Hepatocyte (in vitro differentiated cells): ENCODE results near the gene APOL2.
"Not testable (repeated sequence)": the region's sequence is repeated elsewhere in the genome, so short reads cannot be mapped to it uniquely, and the experiment has no call there.

Experiments used
- EZH2 ChIP-seq: fragments of 200-600 bp; sonication (generic); IDR thresholded peaks from 2 replicates; pipeline ENCODE4 v1.6.1; 2016; ENCODE audit warnings: antibody characterized with exemption, mild to moderate bottlenecking, borderline replicate concordance
- EZH2phosphoT487 ChIP-seq: fragments of 200-600 bp; sonication (generic); IDR thresholded peaks from one replicate; pipeline ENCODE4 v1.6.1; 2018; ENCODE audit warnings: antibody characterized with exemption, mild to moderate bottlenecking, low read depth, moderate library complexity; ENCODE audit not compliant: unreplicated experiment, severe bottlenecking
- TF ChIP-seq, protein P1 (sequence below): fragments of 200-600 bp; sonication (generic); IDR thresholded peaks from 2 replicates; pipeline ENCODE4 v1.5.1; 2016; ENCODE audit warnings: antibody characterized with exemption, mild to moderate bottlenecking; ENCODE audit not compliant: poor library complexity

DNA sequence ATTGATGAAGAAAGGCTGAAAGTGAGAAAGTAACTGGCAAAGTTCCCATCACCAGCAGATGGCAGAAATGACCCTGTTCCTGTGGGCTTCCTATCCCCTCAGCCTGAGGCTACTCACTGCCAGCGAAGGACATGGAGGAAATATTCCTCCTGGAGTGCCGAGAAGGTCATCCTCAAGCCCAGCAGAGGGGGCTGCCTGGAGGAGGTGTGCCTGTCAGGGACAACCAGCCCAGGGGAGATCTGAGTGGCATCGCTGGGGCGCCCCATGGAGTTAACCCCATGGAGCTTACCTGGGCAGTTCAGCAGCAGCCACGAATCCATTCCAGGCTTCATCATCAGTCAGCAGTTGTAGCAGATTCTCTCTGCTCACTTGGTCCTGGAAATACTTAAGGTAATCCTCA lies 8.3 kb downstream of the APOL2 start:
- TF ChIP-seq, protein P1, sequence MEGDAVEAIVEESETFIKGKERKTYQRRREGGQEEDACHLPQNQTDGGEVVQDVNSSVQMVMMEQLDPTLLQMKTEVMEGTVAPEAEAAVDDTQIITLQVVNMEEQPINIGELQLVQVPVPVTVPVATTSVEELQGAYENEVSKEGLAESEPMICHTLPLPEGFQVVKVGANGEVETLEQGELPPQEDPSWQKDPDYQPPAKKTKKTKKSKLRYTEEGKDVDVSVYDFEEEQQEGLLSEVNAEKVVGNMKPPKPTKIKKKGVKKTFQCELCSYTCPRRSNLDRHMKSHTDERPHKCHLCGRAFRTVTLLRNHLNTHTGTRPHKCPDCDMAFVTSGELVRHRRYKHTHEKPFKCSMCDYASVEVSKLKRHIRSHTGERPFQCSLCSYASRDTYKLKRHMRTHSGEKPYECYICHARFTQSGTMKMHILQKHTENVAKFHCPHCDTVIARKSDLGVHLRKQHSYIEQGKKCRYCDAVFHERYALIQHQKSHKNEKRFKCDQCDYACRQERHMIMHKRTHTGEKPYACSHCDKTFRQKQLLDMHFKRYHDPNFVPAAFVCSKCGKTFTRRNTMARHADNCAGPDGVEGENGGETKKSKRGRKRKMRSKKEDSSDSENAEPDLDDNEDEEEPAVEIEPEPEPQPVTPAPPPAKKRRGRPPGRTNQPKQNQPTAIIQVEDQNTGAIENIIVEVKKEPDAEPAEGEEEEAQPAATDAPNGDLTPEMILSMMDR, result not testable (repeated sequence)
- TF ChIP-seq EZH2, EZH2phosphoT487: not testable (repeated sequence)
